HL-60 (cell line): ENCODE data around the gene ACYP2.

Experiments used
- DNase-seq, 2 experiments: peaks; one replicate each; pipeline ENCODE4 v3.0.0-alpha.2; 2010 to 2020; ENCODE audit warnings: low read depth in 1 of 2, low spot score in 1 of 2
- H3K27ac ChIP-seq: fragments of 250-450 bp; sonication (Bioruptor Pico); replicated peaks from 2 replicates; pipeline ENCODE4 v1.5.1; 2020; ENCODE audit warnings: mild to moderate bottlenecking, moderate library complexity
- H3K27me3 ChIP-seq: fragments of 250-450 bp; sonication (Bioruptor Pico); 2 replicates; pipeline ENCODE4 v1.5.1; 2021; ENCODE audit warnings: mild to moderate bottlenecking, moderate library complexity; ENCODE audit not compliant: insufficient read depth, poor library complexity, severe bottlenecking
- H3K4me3 ChIP-seq: replicated peaks from 2 replicates; pipeline ENCODE4 v1.5.1; 2011; ENCODE audit warnings: mild to moderate bottlenecking, control low read depth, low read length; ENCODE audit not compliant: insufficient read depth
- GABPA ChIP-seq: IDR thresholded peaks from 2 replicates; pipeline ENCODE4 v1.6.1; 2012; ENCODE audit warnings: low read depth
- POLR2AphosphoS5 ChIP-seq: IDR thresholded peaks from 2 replicates; pipeline ENCODE4 v1.6.1; 2012; ENCODE audit warnings: low read depth
- SPI1 ChIP-seq: IDR thresholded peaks from 2 replicates; pipeline ENCODE4 v1.6.1; 2012; ENCODE audit warnings: low read depth, mild to moderate bottlenecking, borderline replicate concordance
- TF ChIP-seq, protein P1 (sequence below): IDR thresholded peaks from one replicate; pipeline ENCODE4 v1.5.1; 2011; ENCODE audit warnings: low read length, control low read depth, inconsistent platforms; ENCODE audit not compliant: insufficient read depth
- TF ChIP-seq, protein P2 (sequence below): IDR thresholded peaks from 2 replicates; pipeline ENCODE4 v1.6.1; 2012; ENCODE audit warnings: low read depth; ENCODE audit not compliant: insufficient replicate concordance

Gene ACYP2

DNA sequence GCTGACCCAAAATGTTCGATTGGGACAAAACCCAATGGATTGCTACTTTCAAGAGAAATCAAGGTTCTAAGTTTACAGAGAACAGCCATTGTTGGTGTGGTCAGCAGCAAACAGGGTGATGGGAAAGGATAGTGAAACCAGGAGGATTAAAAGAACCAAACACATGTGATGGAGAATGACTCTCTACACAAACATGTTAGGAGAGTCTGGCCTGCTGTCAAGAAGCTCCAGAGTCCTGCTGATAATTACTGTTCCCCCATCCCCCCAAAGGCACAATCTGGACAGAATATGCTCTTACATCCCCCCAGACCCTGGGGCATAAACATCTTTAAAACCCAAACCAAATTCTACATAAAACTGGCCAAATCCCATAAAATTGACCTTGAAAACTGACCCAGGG is 32.0 kb upstream of the ACYP2 start:
- H3K4me3 ChIP-seq: no peak overlapping the region
- TF ChIP-seq SPI1 (no peak), GABPA (no peak), POLR2AphosphoS5 (no peak)
- TF ChIP-seq, protein P1, sequence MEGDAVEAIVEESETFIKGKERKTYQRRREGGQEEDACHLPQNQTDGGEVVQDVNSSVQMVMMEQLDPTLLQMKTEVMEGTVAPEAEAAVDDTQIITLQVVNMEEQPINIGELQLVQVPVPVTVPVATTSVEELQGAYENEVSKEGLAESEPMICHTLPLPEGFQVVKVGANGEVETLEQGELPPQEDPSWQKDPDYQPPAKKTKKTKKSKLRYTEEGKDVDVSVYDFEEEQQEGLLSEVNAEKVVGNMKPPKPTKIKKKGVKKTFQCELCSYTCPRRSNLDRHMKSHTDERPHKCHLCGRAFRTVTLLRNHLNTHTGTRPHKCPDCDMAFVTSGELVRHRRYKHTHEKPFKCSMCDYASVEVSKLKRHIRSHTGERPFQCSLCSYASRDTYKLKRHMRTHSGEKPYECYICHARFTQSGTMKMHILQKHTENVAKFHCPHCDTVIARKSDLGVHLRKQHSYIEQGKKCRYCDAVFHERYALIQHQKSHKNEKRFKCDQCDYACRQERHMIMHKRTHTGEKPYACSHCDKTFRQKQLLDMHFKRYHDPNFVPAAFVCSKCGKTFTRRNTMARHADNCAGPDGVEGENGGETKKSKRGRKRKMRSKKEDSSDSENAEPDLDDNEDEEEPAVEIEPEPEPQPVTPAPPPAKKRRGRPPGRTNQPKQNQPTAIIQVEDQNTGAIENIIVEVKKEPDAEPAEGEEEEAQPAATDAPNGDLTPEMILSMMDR: no peak
- TF ChIP-seq, protein P2, sequence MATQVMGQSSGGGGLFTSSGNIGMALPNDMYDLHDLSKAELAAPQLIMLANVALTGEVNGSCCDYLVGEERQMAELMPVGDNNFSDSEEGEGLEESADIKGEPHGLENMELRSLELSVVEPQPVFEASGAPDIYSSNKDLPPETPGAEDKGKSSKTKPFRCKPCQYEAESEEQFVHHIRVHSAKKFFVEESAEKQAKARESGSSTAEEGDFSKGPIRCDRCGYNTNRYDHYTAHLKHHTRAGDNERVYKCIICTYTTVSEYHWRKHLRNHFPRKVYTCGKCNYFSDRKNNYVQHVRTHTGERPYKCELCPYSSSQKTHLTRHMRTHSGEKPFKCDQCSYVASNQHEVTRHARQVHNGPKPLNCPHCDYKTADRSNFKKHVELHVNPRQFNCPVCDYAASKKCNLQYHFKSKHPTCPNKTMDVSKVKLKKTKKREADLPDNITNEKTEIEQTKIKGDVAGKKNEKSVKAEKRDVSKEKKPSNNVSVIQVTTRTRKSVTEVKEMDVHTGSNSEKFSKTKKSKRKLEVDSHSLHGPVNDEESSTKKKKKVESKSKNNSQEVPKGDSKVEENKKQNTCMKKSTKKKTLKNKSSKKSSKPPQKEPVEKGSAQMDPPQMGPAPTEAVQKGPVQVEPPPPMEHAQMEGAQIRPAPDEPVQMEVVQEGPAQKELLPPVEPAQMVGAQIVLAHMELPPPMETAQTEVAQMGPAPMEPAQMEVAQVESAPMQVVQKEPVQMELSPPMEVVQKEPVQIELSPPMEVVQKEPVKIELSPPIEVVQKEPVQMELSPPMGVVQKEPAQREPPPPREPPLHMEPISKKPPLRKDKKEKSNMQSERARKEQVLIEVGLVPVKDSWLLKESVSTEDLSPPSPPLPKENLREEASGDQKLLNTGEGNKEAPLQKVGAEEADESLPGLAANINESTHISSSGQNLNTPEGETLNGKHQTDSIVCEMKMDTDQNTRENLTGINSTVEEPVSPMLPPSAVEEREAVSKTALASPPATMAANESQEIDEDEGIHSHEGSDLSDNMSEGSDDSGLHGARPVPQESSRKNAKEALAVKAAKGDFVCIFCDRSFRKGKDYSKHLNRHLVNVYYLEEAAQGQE: no peak
- H3K27me3 ChIP-seq: no peaks in the 10 kb centered on the region
- no peak for DNase-seq
- H3K27ac ChIP-seq: no peak overlapping the region

DNA sequence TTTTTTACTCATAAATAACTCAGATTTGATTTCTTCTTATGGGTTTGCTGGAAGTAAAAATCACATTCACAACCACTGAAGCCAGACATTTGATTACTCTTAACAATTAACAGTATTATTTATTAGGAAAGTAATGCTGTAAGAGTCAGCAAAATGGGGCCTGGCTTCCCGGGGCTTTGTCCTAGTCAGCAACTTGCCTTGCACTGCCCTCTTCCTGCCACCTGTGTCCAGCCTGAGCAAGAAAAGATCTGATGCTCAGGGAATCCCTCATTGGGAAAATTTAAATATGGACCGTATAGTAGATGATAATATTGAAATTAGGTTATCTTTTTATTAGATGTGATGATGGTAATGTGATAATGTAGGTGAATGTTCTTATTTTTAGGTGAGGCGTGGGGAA is 30.8 kb upstream of the ACYP2 start:
- no peak overlapping the region for H3K4me3 ChIP-seq
- TF ChIP-seq POLR2AphosphoS5 (no peak), GABPA (no peak), SPI1 (no peak)
- TF ChIP-seq, protein P2: no peak
- TF ChIP-seq, protein P1: no peak
- DNase-seq: no peak
- no peaks in the 10 kb centered on the region for H3K27me3 ChIP-seq
- no peak overlapping the region for H3K27ac ChIP-seq

DNA sequence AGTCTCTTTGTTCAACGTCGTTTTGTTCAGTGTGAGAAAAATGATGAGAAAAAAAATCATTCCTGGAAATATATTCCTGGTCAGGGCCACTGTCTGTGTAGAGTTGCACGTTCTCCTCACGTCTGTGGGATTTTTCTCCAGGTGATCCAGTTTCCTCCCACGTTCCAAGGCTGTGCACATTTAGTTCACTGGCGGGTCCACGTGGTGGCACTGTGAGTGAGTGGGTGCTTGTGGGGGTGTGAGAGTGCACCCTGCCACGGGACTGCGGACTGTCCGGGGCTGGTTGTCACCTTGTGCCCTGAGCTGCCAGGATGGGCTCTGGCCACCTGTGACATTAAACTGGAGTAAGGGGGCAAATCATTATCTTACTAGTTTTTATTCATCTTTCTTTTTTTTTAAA is 30.3 kb upstream of the ACYP2 start:
- H3K27ac ChIP-seq: no peak overlapping the region

More for the DNA sequence above, 30.3 kb upstream of the ACYP2 start:
- DNase-seq: no peak
- H3K4me3 ChIP-seq: no peak overlapping the region
- no peaks in the 10 kb centered on the region for H3K27me3 ChIP-seq
- TF ChIP-seq, protein P1: no peak
- no peak for TF ChIP-seq SPI1
- no peak for TF ChIP-seq GABPA
- TF ChIP-seq, protein P2: no peak
- TF ChIP-seq POLR2AphosphoS5: no peak
